Skeletal muscle cell (primary cell): ENCODE results near the gene ALDH8A1.
"Not testable (repeated sequence)": the region's sequence is repeated elsewhere in the genome, so short reads cannot be mapped to it uniquely, and the experiment has no call there.

ENCODE experiments used
- DNase-seq: peaks from one replicate; pipeline ENCODE4 v3.0.0-alpha.2; 2010; ENCODE audit warnings: low read depth
- H3K4me3 ChIP-seq: 2 replicates; pipeline ENCODE4 v1.5.1; 2011; ENCODE audit warnings: low read depth, mild to moderate bottlenecking, control low read depth, low read length, moderate library complexity

Gene ALDH8A1

GRCh38 chr6:134921276-134921675, 28.6 kb downstream of the ALDH8A1 start:
- no peak for DNase-seq
- no peak overlapping the region for H3K4me3 ChIP-seq

GRCh38 chr6:134920422-134920821, 29.5 kb downstream of the ALDH8A1 start:
- no peak overlapping the region for H3K4me3 ChIP-seq
- DNase-seq = no peak

GRCh38 chr6:134918418-134918961, 31.4 kb downstream of the ALDH8A1 start:
- no peak for DNase-seq
- H3K4me3 ChIP-seq = no peak overlapping the region

GRCh38 chr6:134911547-134911946, 38.4 kb downstream of the ALDH8A1 start:
- DNase-seq = peak; percentile 68
- H3K4me3 ChIP-seq = no peak overlapping the region

- no peak for DNase-seq
- no peak overlapping the region for H3K4me3 ChIP-seq
Observed at GRCh38 chr6:134910593-134910935, 39.3 kb downstream of the ALDH8A1 start.

- peak; percentile 36 for DNase-seq
Observed at GRCh38 chr6:134909701-134910592, 40.0 kb downstream of the ALDH8A1 start.

GRCh38 chr6:134908906-134909516, 40.9 kb downstream of the ALDH8A1 start:
- H3K4me3 ChIP-seq = no peak overlapping the region
- DNase-seq = peak; percentile 100

More at GRCh38 chr6:134909701-134910592, 40.0 kb downstream of the ALDH8A1 start:
- no peak overlapping the region for H3K4me3 ChIP-seq

GRCh38 chr6:134904731-134905130, 45.2 kb downstream of the ALDH8A1 start:
- not testable (repeated sequence) for DNase-seq, H3K4me3 ChIP-seq

- no peak overlapping the region for H3K4me3 ChIP-seq
- DNase-seq = peak; percentile 20
Observed at GRCh38 chr6:134903448-134903847, 46.5 kb downstream of the ALDH8A1 start.

GRCh38 chr6:134902936-134903335, 47.0 kb downstream of the ALDH8A1 start:
- no peak overlapping the region for H3K4me3 ChIP-seq

GRCh38 chr6:134902074-134902861, 47.6 kb downstream of the ALDH8A1 start:
- DNase-seq = peak; percentile 25
- no peak overlapping the region for H3K4me3 ChIP-seq

More at GRCh38 chr6:134902936-134903335, 47.0 kb downstream of the ALDH8A1 start:
- no peak for DNase-seq

- H3K4me3 ChIP-seq = no peak overlapping the region
- DNase-seq = no peak
Observed at GRCh38 chr6:134898575-134898974, 51.3 kb downstream of the ALDH8A1 start.

- H3K4me3 ChIP-seq, DNase-seq: not testable (repeated sequence)
Observed at GRCh38 chr6:134898166-134898565, 51.7 kb downstream of the ALDH8A1 start.

GRCh38 chr6:134896910-134897309, 53.0 kb downstream of the ALDH8A1 start:
- H3K4me3 ChIP-seq = no peak overlapping the region
- no peak for DNase-seq

- no peak overlapping the region for H3K4me3 ChIP-seq
- DNase-seq = no peak
Observed at GRCh38 chr6:134894800-134895199, 55.1 kb downstream of the ALDH8A1 start.

- no peak overlapping the region for H3K4me3 ChIP-seq
- no peak for DNase-seq
Observed at GRCh38 chr6:134892362-134892761, 57.5 kb downstream of the ALDH8A1 start.

GRCh38 chr6:134891633-134892032, 58.3 kb downstream of the ALDH8A1 start:
- H3K4me3 ChIP-seq = no peak overlapping the region
- DNase-seq = no peak

- no peak overlapping the region for H3K4me3 ChIP-seq
- peak; percentile 26 for DNase-seq
Observed at GRCh38 chr6:134888316-134888715, 61.6 kb downstream of the ALDH8A1 start.

- DNase-seq = no peak
- H3K4me3 ChIP-seq = no peak overlapping the region
Observed at GRCh38 chr6:134884752-134885151, 65.1 kb downstream of the ALDH8A1 start.

GRCh38 chr6:134883314-134883713, 66.6 kb downstream of the ALDH8A1 start:
- H3K4me3 ChIP-seq = no peak overlapping the region
- no peak for DNase-seq
